ENCODE measurements around the gene GNA15.

GNA15 gene

GRCh38 chr19:3213159-3213558, 77.3 kb downstream of the GNA15 start:
- DNase-seq: no peak

Measured in fibroblast of upper back skin (primary cell).